ENCODE data around the gene DUXA.

DUXA gene

GRCh38 chr19:57105976-57106721, 61.1 kb downstream of the DUXA start:
- DNase-seq (ENCODE audit: low read depth) = no peak
